Measurements from ENCODE around the gene SPOCK1. TPM values are rescaled to one million over a fixed set of nuclear protein-coding genes. Genes with fewer than 3 reads are reported as not detected.

SPOCK1 gene
- total RNA-seq, 1 experiment from 2014 or later, result 10.9 TPM

DNA sequence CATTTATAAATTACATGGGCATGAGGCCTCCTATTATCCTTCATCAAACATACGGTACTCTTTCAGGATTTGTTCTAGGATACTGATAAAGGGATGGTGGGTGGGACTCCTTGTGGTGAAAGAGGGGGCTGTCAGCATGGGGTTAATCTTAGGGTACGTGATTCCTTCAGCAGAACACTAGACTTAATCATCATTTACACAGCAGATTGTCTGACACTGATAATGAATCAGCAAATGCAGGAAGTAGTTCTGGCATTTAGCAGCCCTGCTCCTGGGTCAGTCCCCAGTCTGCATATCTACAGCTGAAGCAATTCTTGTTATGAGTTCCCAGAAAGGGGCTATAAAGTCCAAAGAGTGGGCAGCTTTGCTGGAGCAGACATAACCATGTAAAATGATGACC is 384.6 kb downstream of the SPOCK1 start:
- no peak overlapping the region for H3T11ph ChIP-seq (ENCODE audit: low read length)
- H4K5ac ChIP-seq (ENCODE audit: insufficient read length, low read depth, low read length), result no peak overlapping the region
- no peak overlapping the region for H2BK12ac ChIP-seq (ENCODE audit: insufficient read length, low read depth, low read length)
- DNase-seq, result no peak
- Mint-ChIP-seq H3K27me3 (ENCODE audit: low read depth) (no peaks in the 10 kb centered on the region), H3K36me3 (ENCODE audit: insufficient read depth in 1 of 3, low read depth in 3 of 3) (no peaks in the 10 kb centered on the region), H3K4me3 (no peak overlapping the region), H3K4me1 (peaks cover 3% of the 10 kb centered on the region in 2 experiments; a peak in 3 of 4 replicates), H3K27ac (peak overlapping the region in 1 of 3 experiments; percentile 37; a peak in 1 of 7 replicates), H3K9me3 (no peaks in the 10 kb centered on the region)
- no peaks in the 10 kb centered on the region for H3K79me1 ChIP-seq (ENCODE audit: insufficient read depth, low read depth, low read length, poor library complexity, severe bottlenecking)
- H3K9me3 ChIP-seq (ENCODE audit: control insufficient read depth, low read depth, low read length), result no peaks in the 10 kb centered on the region
- H3K4ac ChIP-seq (ENCODE audit: low read depth, low read length), result no peak overlapping the region
- no CpG with 5 or more reads among the region's 2 CpGs for WGBS (ENCODE audit: extremely low coverage, insufficient read length, low lambda C conversion rate)
- no peaks in the 10 kb centered on the region for H3K23me2 ChIP-seq (ENCODE audit: insufficient read length, low read depth, low read length, poor library complexity, severe bottlenecking)
- H3K4me2 ChIP-seq (ENCODE audit: insufficient read depth, insufficient read length, low read length), result no peak overlapping the region
- H3K23ac ChIP-seq (ENCODE audit: insufficient read length, low read depth, low read length), result no peak overlapping the region
- no peak overlapping the region for H4K8ac ChIP-seq (replicated peaks; ENCODE audit: insufficient read length, low read depth, low read length)
- H3K27me3 ChIP-seq (ENCODE audit: insufficient read depth, low read length), result no peaks in the 10 kb centered on the region
- no peaks in the 10 kb centered on the region for H3K4me1 ChIP-seq (ENCODE audit: insufficient read depth, low read length)
- no peak overlapping the region for H3K18ac ChIP-seq (ENCODE audit: insufficient read length, low read depth, low read length)
- no peak overlapping the region for H3K27ac ChIP-seq (ENCODE audit: insufficient read length, low read depth, low read length)
- H2BK120ac ChIP-seq (ENCODE audit: low read depth, low read length, poor library complexity, severe bottlenecking), result no peak overlapping the region
- no peak overlapping the region for H2BK15ac ChIP-seq (ENCODE audit: low read depth, low read length)
- H3K79me2 ChIP-seq (ENCODE audit: insufficient read depth, low read length), result no peaks in the 10 kb centered on the region
- H2BK5ac ChIP-seq (ENCODE audit: insufficient read length, low read length), result no peak overlapping the region
- TF ChIP-seq, protein P1, sequence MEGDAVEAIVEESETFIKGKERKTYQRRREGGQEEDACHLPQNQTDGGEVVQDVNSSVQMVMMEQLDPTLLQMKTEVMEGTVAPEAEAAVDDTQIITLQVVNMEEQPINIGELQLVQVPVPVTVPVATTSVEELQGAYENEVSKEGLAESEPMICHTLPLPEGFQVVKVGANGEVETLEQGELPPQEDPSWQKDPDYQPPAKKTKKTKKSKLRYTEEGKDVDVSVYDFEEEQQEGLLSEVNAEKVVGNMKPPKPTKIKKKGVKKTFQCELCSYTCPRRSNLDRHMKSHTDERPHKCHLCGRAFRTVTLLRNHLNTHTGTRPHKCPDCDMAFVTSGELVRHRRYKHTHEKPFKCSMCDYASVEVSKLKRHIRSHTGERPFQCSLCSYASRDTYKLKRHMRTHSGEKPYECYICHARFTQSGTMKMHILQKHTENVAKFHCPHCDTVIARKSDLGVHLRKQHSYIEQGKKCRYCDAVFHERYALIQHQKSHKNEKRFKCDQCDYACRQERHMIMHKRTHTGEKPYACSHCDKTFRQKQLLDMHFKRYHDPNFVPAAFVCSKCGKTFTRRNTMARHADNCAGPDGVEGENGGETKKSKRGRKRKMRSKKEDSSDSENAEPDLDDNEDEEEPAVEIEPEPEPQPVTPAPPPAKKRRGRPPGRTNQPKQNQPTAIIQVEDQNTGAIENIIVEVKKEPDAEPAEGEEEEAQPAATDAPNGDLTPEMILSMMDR (conservative IDR thresholded peaks at IDR 0.05), result no peak; the same call in 2 of the 3 replicates
- H3K56ac ChIP-seq (ENCODE audit: insufficient read length, low read depth, low read length), result no peak overlapping the region
- H4K91ac ChIP-seq (ENCODE audit: insufficient read length, low read depth, low read length), result no peak overlapping the region
- no peak overlapping the region for H3K14ac ChIP-seq (ENCODE audit: insufficient read depth, low read length)
- H2BK20ac ChIP-seq (ENCODE audit: low read depth, low read length, poor library complexity, severe bottlenecking), result no peak overlapping the region
- H2AK5ac ChIP-seq (ENCODE audit: insufficient read length, low read length), result no peak overlapping the region
- no peak overlapping the region for H3K9ac ChIP-seq (ENCODE audit: extremely low read depth, insufficient read length, low read length)
- H2AFZ ChIP-seq (ENCODE audit: low read length), result no peak overlapping the region
- no peaks in the 10 kb centered on the region for H4K20me1 ChIP-seq (ENCODE audit: control insufficient read depth, insufficient read depth, insufficient read length)

Measured in H9 (cell line).